GM21717 (cell line): Measurements from ENCODE around the gene ZNF574.
"Not testable (repeated sequence)": the region's sequence is repeated elsewhere in the genome, so short reads cannot be mapped to it uniquely, and the experiment has no call there.

Experiments used
- ATAC-seq: cut with Tn5 transposase; IDR thresholded peaks from one replicate; pipeline ENCODE4 v1.9.1; 2021; ENCODE audit warnings: mild to moderate bottlenecking, moderate library complexity; ENCODE audit not compliant: unreplicated experiment

Gene ZNF574

GRCh38 chr19:42075616-42076379 lies at the start of gene ZNF574:
ZNF574 (plus strand) TSS chr19:42076166; CDS start chr19:42078607, 2,441 bp downstream.
- peak; percentile 87 for ATAC-seq

- no peak for ATAC-seq
Measured at GRCh38 chr19:42028304-42029216, 47.4 kb upstream of the ZNF574 start.

- ATAC-seq, result no peak
Measured at GRCh38 chr19:42030645-42031440, 45.1 kb upstream of the ZNF574 start.

- ATAC-seq, result no peak
Measured at GRCh38 chr19:42032431-42032830, 43.5 kb upstream of the ZNF574 start.

GRCh38 chr19:42033413-42033812 lies 42.6 kb upstream of the ZNF574 start:
- ATAC-seq, result no peak

- ATAC-seq, result not testable (repeated sequence)
Measured at GRCh38 chr19:42034640-42035391, 41.1 kb upstream of the ZNF574 start.

- ATAC-seq, result no peak
Measured at GRCh38 chr19:42037649-42038048, 38.3 kb upstream of the ZNF574 start.

GRCh38 chr19:42038666-42039065 lies 37.3 kb upstream of the ZNF574 start:
- no peak for ATAC-seq

GRCh38 chr19:42040031-42040430 lies 35.9 kb upstream of the ZNF574 start:
- ATAC-seq, result no peak

GRCh38 chr19:42040491-42040890 lies 35.5 kb upstream of the ZNF574 start:
- not testable (repeated sequence) for ATAC-seq

- ATAC-seq, result no peak
Measured at GRCh38 chr19:42042455-42043170, 33.4 kb upstream of the ZNF574 start.

GRCh38 chr19:42045575-42045974 lies 30.4 kb upstream of the ZNF574 start:
- ATAC-seq, result no peak

- no peak for ATAC-seq
Measured at GRCh38 chr19:42048992-42049391, 27.0 kb upstream of the ZNF574 start.

GRCh38 chr19:42051166-42052115 lies 24.5 kb upstream of the ZNF574 start:
- no peak for ATAC-seq

- ATAC-seq, result no peak
Measured at GRCh38 chr19:42052241-42052863, 23.6 kb upstream of the ZNF574 start.

GRCh38 chr19:42053037-42053935 lies 22.7 kb upstream of the ZNF574 start:
- ATAC-seq, result no peak

GRCh38 chr19:42054205-42054604 lies 21.8 kb upstream of the ZNF574 start:
- no peak for ATAC-seq
